Neural progenitor cell (in vitro differentiated cells): ENCODE measurements around the gene FUZ.

Source experiments
- CTCF ChIP-seq: fragments of 200-600 bp; sonication (generic); IDR thresholded peaks from 2 replicates; pipeline ENCODE4 v1.5.1; 2017; ENCODE audit warnings: antibody characterized with exemption, mild to moderate bottlenecking
- EZH2 ChIP-seq: fragments of 200-600 bp; sonication (generic); IDR thresholded peaks from 2 replicates; pipeline ENCODE4 v1.6.1; 2017; ENCODE audit warnings: antibody characterized with exemption, mild to moderate bottlenecking, moderate library complexity

- no peak for TF ChIP-seq CTCF
- TF ChIP-seq EZH2: no peak
Observed at GRCh38 chr19:49761249-49761624, 51.9 kb downstream of the FUZ start.
